ENCODE data around the gene CDK4.

GRCh38 chr12:57800965-57801364 is 48.9 kb upstream of the CDK4 start:
- no peak for TF ChIP-seq CTCF (IDR thresholded peaks at IDR 0.05)
- TF ChIP-seq POLR2A (IDR thresholded peaks at IDR 0.05), result no peak

Measured in tibial nerve (tissue), 3 donors.